Caco-2 (cell line): Measurements from ENCODE around the gene SUPT3H. TPM values are rescaled to one million over a fixed set of nuclear protein-coding genes. Genes with fewer than 3 reads are reported as not detected.

ENCODE experiments used
- BruUV-seq: library from RNA; stranded (reverse); fragments of 400-500 nt; replicated peaks from 2 replicates; lab custom pipeline; 2021; lab: Mats Ljungman, UMichigan
- CTCF ChIA-PET: fragments of 300-600 bp; sonication (Branson Sonifier 250); formaldehyde crosslinking; loops from one replicate; lab custom pipeline; 2022; ENCODE audit warnings: antibody characterized with exemption; lab: Charles Lee
- POLR2A ChIA-PET: fragments of 300-600 bp; sonication (Branson Sonifier 250); formaldehyde crosslinking; loops from one replicate; lab custom pipeline; 2022; ENCODE audit warnings: antibody characterized with exemption; lab: Charles Lee
- DNase-seq, 2 experiments: peaks; one replicate each; pipeline versions ENCODE4 v3.0.0 to v3.0.0-alpha.2; 2020 to 2022
- H3K27me3 ChIP-seq: replicated peaks from 2 replicates; pipeline ENCODE4 v1.6.0; 2011; ENCODE audit warnings: low read length; ENCODE audit not compliant: control insufficient read depth, insufficient read depth
- H3K36me3 ChIP-seq: 2 replicates; pipeline ENCODE4 v1.5.1; 2011; ENCODE audit warnings: low read length; ENCODE audit not compliant: control insufficient read depth, insufficient read depth
- H3K4me1 ChIP-seq: fragments of 250-450 bp; sonication (Bioruptor Pico); 2 replicates; pipeline ENCODE4 v1.5.1; 2020; ENCODE audit warnings: mild to moderate bottlenecking
- H3K4me3 ChIP-seq: 2 replicates; pipeline ENCODE4 v1.5.1; 2011; ENCODE audit warnings: low read depth, mild to moderate bottlenecking, control low read depth, low read length
- H3K9me3 ChIP-seq: fragments of 250-450 bp; sonication (Bioruptor Pico); 2 replicates; pipeline ENCODE4 v1.5.1; 2020; ENCODE audit warnings: mild to moderate bottlenecking, moderate library complexity
- H3K27ac Mint-ChIP-seq: one replicate; pipeline ENCODE4 v1.8.0; 2022; ENCODE audit warnings: mixed read lengths; ENCODE audit not compliant: unreplicated experiment
- H3K27me3 Mint-ChIP-seq: one replicate; pipeline ENCODE4 v1.8.0; 2022; ENCODE audit warnings: mixed read lengths; ENCODE audit not compliant: insufficient read depth, unreplicated experiment
- H3K36me3 Mint-ChIP-seq: one replicate; pipeline ENCODE4 v1.8.0; 2022; ENCODE audit warnings: mild to moderate bottlenecking, mixed read lengths; ENCODE audit not compliant: insufficient read depth, unreplicated experiment
- H3K4me1 Mint-ChIP-seq: one replicate; pipeline ENCODE4 v1.8.0; 2022; ENCODE audit warnings: low read depth, mixed read lengths; ENCODE audit not compliant: unreplicated experiment
- H3K4me3 Mint-ChIP-seq: one replicate; pipeline ENCODE4 v1.8.0; 2022; ENCODE audit warnings: mild to moderate bottlenecking, moderate library complexity, mixed read lengths; ENCODE audit not compliant: unreplicated experiment
- H3K9me3 Mint-ChIP-seq: one replicate; pipeline ENCODE4 v1.8.0; 2022; ENCODE audit warnings: mixed read lengths; ENCODE audit not compliant: unreplicated experiment
- CTCF ChIP-seq, 2 experiments: fragments of 200-600 bp in 1 of 2; IDR thresholded peaks; 1 replicate in 1 of 2; 2 replicates in 1 of 2; pipeline versions ENCODE4 v1.5.1 to v1.8.0; 2011 to 2022; ENCODE audit warnings: antibody characterized with exemption in 1 of 2, control low read depth in 1 of 2, inconsistent platforms in 1 of 2, low read depth in 1 of 2, low read length in 1 of 2, mild to moderate bottlenecking in 1 of 2, moderate library complexity in 1 of 2; ENCODE audit not compliant: insufficient read depth in 1 of 2, severe bottlenecking in 1 of 2, unreplicated experiment in 1 of 2
- intact Hi-C: fragments of 100-400 bp; cut with micrococcal nuclease; formaldehyde crosslinking; loops from one replicate; pipeline ENCODE4 v1.10.0; 2022; ENCODE audit not compliant: unreplicated experiment
- total RNA-seq: library from RNA; stranded (reverse); gene quantifications from 2 replicates; pipeline ENCODE4 v1.2.3, GENCODE V29; 2022

Gene SUPT3H
- total RNA-seq, 1 experiment from 2014 or later, result 13.2 TPM

- no peaks in the 10 kb centered on the region for H3K4me1 Mint-ChIP-seq
- H3K9me3 Mint-ChIP-seq, result no peaks in the 10 kb centered on the region
- no peaks in the 10 kb centered on the region for H3K36me3 Mint-ChIP-seq
- Histone ChIP-seq H3K4me1 (no peaks in the 10 kb centered on the region), H3K9me3 (no peaks in the 10 kb centered on the region), H3K4me3 (no peak overlapping the region), H3K27me3 (no peaks in the 10 kb centered on the region), H3K36me3 (no peaks in the 10 kb centered on the region)
- TF ChIP-seq CTCF (IDR thresholded peaks at IDR 0.05; ENCODE audit: insufficient read depth in 1 of 2, low read depth in 1 of 2, low read length in 1 of 2, severe bottlenecking in 1 of 2, unreplicated experiment in 1 of 2), result no peak
- CTCF ChIA-PET, result no interaction called here
- no peak overlapping the region for H3K4me3 Mint-ChIP-seq
- POLR2A ChIA-PET, result no interaction called here
- no peak overlapping the region for H3K27ac Mint-ChIP-seq
- intact Hi-C loops, result no loop called here
- no peaks in the 10 kb centered on the region for H3K27me3 Mint-ChIP-seq
- no peak for DNase-seq
- BruUV-seq, result no TSS peak
Measured at GRCh38 chr6:45328523-45328922, 49.2 kb downstream of the SUPT3H start.

- no peak for DNase-seq
- H3K27ac Mint-ChIP-seq, result no peak within 1 kb of the TSS
Measured at GRCh38 chr6:45327956-45328522, 49.7 kb downstream of the SUPT3H start, which contains the start of gene RUNX2. TSS of gene RUNX2 (plus strand) at chr6:45328330. CDS start at chr6:45328727, 397 bp downstream.

GRCh38 chr6:45326698-45327417, 50.9 kb downstream of the SUPT3H start:
- Mint-ChIP-seq H3K36me3 (no peaks in the 10 kb centered on the region), H3K4me3 (no peak overlapping the region), H3K9me3 (no peaks in the 10 kb centered on the region), H3K4me1 (no peaks in the 10 kb centered on the region), H3K27me3 (no peaks in the 10 kb centered on the region), H3K27ac (no peak overlapping the region)
- no peaks in the 10 kb centered on the region for H3K9me3 ChIP-seq
- TF ChIP-seq CTCF (IDR thresholded peaks at IDR 0.05; ENCODE audit: insufficient read depth in 1 of 2, low read depth in 1 of 2, low read length in 1 of 2, severe bottlenecking in 1 of 2, unreplicated experiment in 1 of 2), result no peak
- H3K4me3 ChIP-seq, result no peak overlapping the region
- no peaks in the 10 kb centered on the region for H3K36me3 ChIP-seq
- CTCF ChIA-PET, result no interaction called here
- no peaks in the 10 kb centered on the region for H3K27me3 ChIP-seq
- intact Hi-C loops, result no loop called here
- no peak for DNase-seq
- no peaks in the 10 kb centered on the region for H3K4me1 ChIP-seq
- BruUV-seq, result no TSS peak
- POLR2A ChIA-PET, result no interaction called here

More at GRCh38 chr6:45327956-45328522, 49.7 kb downstream of the SUPT3H start, which contains the start of gene RUNX2:
- no TSS peak for BruUV-seq
- ChIA-PET CTCF (no interaction called here), POLR2A (no interaction called here)
- Mint-ChIP-seq H3K4me1 (no peaks in the 10 kb centered on the region), H3K4me3 (no peak within 1 kb of the TSS), H3K27me3 (no peaks in the 10 kb centered on the region), H3K9me3 (no peaks in the 10 kb centered on the region), H3K36me3 (no peaks in the 10 kb centered on the region)
- Histone ChIP-seq H3K27me3 (no peaks in the 10 kb centered on the region), H3K4me3 (no peak within 1 kb of the TSS), H3K4me1 (no peaks in the 10 kb centered on the region), H3K36me3 (no peaks in the 10 kb centered on the region), H3K9me3 (no peaks in the 10 kb centered on the region)
- intact Hi-C loops, result no loop called here
- no peak for TF ChIP-seq CTCF (IDR thresholded peaks at IDR 0.05; ENCODE audit: insufficient read depth in 1 of 2, low read depth in 1 of 2, low read length in 1 of 2, severe bottlenecking in 1 of 2, unreplicated experiment in 1 of 2)
